ENCODE measurements around the gene SPCS2.

The SPCS2 gene

GRCh38 chr11:74948898-74949752 lies at the start of gene SPCS2, which contains the start of gene XRRA1:
Gene SPCS2 (plus strand): TSS chr11:74949266. CDS start chr11:74949286, 20 bp downstream.
Gene XRRA1 (minus strand): TSS chr11:74949091. CDS start chr11:74940878, 8,213 bp downstream.
- DNase-seq = peak; percentile 97

- no peak for DNase-seq
Observed at GRCh38 chr11:74902342-74902741, 46.7 kb upstream of the SPCS2 start.

GRCh38 chr11:74905326-74905725 lies 43.7 kb upstream of the SPCS2 start:
- no peak for DNase-seq

- no peak for DNase-seq
Observed at GRCh38 chr11:74909385-74909784, 39.7 kb upstream of the SPCS2 start.

- DNase-seq = no peak
Observed at GRCh38 chr11:74909812-74910211, 39.3 kb upstream of the SPCS2 start.

GRCh38 chr11:74923125-74923524 lies 25.9 kb upstream of the SPCS2 start:
- no peak for DNase-seq

GRCh38 chr11:74925281-74925680 lies 23.8 kb upstream of the SPCS2 start:
- no peak for DNase-seq

GRCh38 chr11:74926304-74927030 lies 22.6 kb upstream of the SPCS2 start:
- DNase-seq = no peak

GRCh38 chr11:74927496-74927895 lies 21.6 kb upstream of the SPCS2 start:
- DNase-seq = no peak

- DNase-seq = peak; percentile 61
Observed at GRCh38 chr11:74929431-74930363, 19.4 kb upstream of the SPCS2 start.

GRCh38 chr11:74932169-74932568 lies 16.9 kb upstream of the SPCS2 start:
- DNase-seq = no peak

- DNase-seq = no peak
Observed at GRCh38 chr11:74932797-74933196, 16.3 kb upstream of the SPCS2 start.

GRCh38 chr11:74933765-74934164 lies 15.3 kb upstream of the SPCS2 start:
- no peak for DNase-seq

GRCh38 chr11:74935285-74935684 lies 13.8 kb upstream of the SPCS2 start:
- no peak for DNase-seq

- DNase-seq = no peak
Observed at GRCh38 chr11:74936087-74936486, 13.0 kb upstream of the SPCS2 start.

- DNase-seq = no peak
Observed at GRCh38 chr11:74936976-74937375, 12.1 kb upstream of the SPCS2 start.

GRCh38 chr11:74937696-74938475 lies 11.2 kb upstream of the SPCS2 start:
- no peak for DNase-seq

GRCh38 chr11:74941492-74941891 lies 7.6 kb upstream of the SPCS2 start:
- no peak for DNase-seq

GRCh38 chr11:74942073-74942759 lies 6.8 kb upstream of the SPCS2 start:
- DNase-seq = no peak

- DNase-seq = no peak
Observed at GRCh38 chr11:74948546-74948897, 544 bp upstream of the SPCS2 start.

GRCh38 chr11:74949753-74950137 lies 679 bp downstream of the SPCS2 start:
- no peak for DNase-seq

Data from amniotic stem cell (primary cell).